ENCODE data around the gene IL7R.
A peak's percentile ranks its signal among the peaks of the same experiment; 100 is the strongest.
"Not testable (repeated sequence)": the region's sequence is repeated elsewhere in the genome, so short reads cannot be mapped to it uniquely, and the experiment has no call there.

The IL7R gene

DNA sequence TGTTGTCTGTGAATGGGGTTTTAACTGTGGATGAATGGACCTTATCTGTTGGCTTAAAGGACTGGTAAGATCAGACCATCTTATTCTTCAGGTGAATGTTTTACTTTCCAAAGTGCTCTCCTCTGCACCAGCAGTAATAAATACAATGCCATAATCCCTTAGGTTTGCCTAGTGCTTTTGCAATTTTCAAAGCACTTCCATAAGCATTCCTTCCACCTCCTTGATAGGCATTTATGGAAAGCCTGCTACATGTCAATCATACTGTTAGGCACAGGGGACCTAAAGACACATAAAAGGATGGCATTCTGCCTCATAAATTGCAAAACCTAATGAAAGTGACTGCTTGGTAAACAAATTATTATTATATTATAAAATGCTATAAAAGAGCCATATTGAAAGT lies 21.4 kb downstream of the IL7R start:
- DNase-seq = no peak

DNA sequence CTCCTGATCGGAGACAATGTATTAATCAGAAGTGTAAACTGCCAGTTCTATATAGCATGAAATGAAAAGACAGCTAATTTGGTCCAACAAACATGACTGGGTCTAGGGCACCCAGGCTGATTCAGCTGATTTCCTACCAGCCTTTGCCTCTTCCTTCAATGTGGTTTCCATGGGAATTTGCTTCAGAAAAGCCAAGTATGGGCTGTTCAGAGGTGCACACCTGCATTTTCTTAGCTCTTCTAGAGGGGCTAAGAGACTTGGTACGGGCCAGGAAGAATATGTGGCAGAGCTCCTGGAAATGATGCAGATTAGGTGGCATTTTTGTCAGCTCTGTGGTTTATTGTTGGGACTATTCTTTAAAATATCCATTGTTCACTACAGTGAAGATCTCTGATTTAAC lies 22.4 kb downstream of the IL7R start:
- DNase-seq = no peak

DNA sequence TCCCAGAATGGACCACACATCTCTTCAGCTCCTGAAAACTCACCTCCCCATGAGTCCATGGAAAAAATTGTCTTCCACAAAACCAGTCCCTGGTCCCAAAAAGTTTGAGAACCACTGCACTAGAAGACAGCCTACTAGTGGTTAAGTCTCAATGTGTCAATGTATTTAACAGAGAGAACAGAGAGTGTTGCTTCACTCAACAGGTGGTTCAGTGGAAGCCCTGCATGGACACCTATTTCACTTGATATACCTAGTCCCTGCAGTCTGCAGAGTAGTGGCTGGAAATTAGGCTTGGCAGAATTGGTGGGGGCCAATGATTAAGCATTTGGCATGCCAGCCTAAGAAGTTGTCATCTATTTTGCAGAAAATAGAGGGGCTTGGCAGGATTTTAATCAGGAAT lies 23.0 kb downstream of the IL7R start:
- DNase-seq = no peak

DNA sequence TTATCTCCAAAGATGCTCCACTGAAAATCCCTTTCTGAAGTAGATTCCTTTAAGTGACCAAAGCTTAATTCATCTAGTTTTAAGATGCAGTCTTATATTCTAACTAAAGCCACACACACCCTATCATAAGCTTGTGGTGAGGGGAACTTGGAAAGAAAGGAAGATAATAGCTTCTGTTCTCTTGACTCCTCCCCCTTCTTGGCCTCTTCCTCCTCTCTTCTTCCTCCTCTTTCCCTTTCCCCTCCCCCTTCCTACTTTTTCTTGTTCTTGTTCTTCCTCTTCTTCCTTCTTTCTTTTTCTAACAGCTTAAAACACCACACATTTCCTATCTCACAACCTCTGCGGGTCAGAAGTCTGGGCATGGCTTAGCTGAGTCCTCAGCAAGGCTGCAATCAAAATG lies 23.5 kb downstream of the IL7R start:
- DNase-seq = no peak

DNA sequence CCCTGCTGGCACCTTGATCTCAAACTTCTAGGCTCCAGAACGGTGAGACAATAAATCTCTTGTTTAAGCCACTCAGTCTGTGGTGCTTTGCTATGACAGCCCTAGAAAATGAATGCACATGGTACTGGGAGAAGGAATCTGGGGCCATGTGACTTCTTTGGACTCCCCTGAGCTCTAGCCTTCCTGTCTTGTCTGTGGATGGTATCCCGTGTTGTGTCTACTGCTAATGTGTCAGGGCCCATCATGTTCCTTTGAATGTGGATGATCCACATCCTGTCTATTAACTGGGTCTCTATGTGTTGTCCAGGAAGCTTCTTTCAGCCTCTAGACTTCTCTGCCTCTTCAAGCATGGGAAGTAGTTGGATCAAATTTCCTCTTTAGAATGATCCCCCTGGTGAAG lies 25.1 kb downstream of the IL7R start:
- no peak for DNase-seq

DNA sequence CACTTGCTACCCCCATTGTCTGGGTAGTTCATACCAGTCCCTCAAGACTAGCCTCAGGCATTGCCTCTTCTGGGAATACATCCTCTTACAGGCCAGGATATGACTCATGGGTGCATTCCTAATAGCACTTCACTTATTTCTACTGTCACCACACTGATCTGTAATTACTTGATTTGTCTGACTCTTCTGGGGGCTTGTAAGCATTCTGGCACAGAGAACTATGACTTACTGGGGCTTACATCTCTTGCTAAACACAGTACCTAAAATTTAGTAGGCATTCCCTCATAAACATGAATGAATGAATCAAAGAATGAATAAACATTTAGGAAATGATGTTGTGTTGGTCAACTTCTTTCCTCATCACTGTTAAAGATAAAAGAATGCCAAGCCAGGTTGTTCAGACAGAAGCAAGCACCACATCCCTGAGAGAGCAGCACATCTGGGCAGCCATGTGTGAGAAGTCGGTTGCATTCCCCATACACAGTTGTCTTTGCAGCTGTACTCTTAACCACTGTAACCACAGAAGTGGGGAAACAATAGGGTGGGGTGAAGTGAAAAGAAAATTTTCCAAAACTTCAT lies 27.6 kb downstream of the IL7R start:
- no peak for DNase-seq

DNA sequence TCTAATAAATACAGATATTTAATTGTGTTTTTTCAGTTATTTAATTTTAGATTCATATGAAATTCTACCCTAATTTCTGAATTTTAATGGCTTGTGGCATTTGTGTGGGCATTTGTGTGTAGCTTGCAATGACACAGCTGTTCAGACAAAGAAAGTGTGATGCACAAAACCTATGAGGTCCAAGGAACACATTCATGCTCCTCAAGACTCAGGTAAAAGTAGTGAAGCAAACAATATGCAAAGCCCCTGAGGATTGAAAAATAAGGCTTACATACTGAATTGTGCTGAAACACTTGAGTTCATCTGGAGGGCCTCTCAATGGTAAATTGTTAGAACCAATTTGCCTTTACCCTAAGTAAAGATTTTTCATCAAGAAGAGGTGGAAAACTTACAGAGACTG lies 28.1 kb downstream of the IL7R start:
- no peak for DNase-seq

DNA sequence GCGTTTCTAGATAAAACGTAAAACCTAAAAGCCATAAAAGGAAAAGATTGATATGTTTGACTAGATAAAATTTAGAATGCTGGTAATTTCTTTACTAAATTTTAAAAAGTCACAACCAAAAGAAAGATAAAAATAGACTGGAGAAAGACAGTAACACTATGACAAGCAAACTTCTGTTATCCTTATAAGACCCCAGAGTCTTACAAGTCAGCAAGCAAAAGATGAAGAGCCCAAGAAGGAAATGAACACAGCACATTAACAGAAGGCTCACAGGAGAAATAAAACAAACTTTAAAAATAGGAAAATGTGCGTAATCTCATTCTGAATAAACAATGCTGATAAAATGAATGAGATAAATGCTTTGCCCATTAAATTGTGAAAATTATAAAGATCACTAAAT lies 29.7 kb downstream of the IL7R start:
- DNase-seq = no peak

DNA sequence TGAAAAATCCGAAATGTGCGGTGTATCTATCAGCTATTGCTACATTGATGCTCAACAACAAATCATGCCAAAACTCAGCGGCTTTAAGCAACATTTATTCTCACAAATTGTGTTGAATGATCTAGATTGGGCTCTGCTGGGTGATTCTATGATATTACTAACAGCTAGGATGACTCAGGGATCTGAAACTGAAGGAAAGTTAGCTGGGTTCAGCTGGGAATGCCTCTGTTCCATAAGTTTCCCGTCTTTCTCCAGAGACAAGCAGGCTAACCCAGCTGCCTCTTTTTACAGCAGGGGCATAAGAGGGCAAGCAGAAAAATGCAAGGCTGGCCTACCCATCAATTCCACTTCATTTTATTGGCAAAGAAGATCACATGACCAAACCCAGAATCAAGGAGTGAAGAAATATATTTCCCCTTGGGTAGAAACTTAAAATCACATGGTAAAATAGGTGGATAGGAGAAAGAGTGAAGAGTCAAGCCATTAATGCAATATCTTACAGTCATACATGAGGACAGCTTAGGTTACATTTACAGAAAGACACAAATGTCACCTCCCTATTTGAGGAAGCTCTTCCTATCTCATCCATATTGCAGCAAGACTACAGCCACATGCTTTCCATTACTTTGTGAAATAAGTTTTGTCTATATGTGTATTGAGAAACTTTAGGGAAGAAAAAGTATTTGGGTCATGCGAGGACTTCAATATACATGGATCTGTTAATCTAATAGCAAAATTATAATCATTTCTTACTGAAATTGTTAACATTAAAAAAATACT lies 30.8 kb downstream of the IL7R start:
- DNase-seq = no peak

DNA sequence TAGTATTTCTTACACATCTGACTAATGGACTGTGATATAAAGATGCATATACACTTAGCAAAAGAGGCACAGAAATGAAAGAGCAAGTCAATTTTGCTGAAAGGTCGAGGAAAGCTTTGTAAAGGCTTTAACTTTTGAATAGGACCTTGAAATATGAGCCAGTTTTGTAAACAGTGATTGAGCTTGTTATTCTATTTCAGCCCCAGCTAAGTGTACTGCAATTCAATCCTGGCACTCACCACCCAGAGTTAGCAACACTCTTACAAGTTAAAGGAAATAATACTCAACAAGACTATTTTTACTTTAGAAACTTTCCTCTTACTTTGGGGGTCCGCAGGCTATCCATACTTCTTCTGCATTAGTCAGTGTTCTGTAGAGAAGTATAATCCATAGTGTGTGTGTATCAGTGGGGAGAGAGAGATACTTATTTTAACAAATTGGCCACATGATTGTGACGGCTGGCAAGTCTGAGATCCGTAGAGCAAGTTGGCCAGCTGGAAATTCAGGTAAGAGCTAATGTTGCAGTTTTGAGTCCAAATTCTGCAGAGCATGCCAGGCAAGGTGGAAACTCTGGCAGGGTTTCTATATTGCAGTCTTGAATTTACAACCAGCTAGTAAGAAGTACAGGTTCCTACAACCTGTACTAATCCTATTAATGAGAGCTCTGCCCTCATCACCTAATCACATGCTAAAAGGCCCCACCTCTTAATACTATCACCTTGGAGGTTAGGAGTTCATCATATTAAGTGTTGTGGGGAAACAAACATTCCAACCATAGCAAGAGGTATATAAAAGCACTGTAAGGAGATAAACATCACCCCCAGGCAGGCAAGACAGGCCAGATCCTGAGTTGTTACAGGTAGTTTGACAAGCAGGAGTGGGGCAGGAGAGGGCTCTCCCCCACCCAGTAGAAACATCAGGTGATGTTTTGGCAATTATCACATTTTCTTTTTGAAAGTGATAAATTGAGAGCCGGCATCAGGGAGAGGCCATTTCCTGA lies 33.6 kb downstream of the IL7R start:
- DNase-seq = no peak

DNA sequence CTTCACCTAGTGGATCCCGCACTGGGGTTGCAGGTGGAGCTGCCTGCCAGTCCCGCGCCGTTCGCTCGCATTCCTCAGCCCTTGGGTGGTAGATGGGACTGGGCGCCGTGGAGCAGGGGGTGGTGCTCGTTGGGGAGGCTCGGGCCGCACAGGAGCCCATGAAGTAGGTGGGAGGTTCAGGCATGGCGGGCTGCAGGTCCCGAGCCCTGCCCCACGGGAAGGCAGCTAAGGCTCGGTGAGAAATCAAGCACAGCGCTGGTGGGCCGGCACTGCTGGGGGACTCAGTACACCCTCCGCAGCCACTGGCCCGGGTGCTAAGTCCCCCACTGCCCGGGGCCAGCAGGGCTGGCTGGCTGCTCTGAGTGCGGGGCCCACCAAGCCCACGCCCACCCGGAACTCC lies 36.1 kb downstream of the IL7R start:
- DNase-seq = not testable (repeated sequence)

DNA sequence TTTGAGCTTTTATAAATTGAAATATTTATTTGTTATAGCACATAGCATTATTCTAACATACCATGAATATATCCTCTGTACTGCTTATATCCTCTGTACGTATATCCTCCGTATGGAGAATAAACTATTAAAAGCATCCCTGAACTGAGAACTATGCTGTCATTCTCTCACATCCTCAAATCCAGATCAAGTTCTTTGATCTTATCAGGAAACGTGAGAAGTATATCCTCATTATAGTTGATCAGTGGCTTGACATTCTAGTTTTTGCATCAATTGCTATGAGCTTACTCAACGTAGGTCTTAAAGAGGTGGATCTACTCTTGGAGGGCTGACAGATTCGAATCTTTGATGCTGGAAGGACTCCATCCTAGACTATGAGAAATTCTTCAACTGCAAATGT lies 37.4 kb downstream of the IL7R start:
- no peak for DNase-seq

DNA sequence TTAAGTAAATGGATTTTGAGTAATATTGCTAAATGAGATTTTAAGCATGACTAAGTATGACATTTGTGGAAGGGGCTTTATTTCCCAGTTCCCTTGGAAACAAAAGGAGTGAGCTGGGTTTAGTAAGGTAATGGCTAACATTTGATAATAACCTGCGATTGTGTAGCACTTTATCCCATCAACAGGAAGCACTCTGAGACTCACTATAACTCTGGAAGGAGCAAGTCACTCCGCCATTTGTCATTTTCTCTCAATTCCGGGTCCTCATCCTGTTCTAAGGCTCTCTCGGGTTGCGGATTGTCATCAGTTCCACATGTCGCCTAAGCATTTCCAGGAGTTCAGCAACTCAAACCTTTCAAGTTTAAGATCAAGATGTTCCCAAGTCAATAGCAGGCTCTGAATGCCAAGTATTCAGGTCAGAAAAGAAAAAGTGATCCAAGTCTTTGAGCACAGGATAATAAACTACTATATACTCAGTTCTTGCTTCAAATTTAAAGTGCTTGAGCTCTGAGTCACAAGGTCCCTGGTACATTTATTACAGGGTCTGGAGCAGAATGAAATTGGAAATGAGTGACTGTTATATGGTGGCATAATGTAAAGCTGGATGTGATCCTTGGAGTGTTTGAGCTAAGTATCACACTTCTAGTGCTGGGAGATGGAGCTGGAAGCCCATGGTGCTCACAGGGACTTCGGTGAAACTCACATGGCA lies 42.4 kb downstream of the IL7R start:
- no peak for DNase-seq

DNA sequence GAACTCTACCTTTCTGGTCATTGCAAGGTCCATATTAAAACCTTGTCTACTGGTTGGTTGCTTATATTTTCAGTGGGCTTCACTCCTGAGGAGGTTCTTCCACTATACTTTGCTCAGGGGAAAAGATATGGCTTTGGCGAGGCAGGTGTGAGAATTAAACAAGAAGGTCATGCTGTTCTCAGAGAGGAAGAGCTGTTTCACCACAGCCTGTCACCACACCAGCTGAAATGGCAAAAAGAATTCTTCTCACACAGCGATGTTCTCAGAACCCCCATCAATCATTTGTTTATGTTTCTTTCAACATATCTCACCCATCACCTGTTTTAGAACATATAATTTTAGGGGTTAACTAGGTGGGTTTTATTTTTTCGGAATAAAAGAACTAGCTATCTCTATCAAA lies 43.1 kb downstream of the IL7R start:
- no peak for DNase-seq

DNA sequence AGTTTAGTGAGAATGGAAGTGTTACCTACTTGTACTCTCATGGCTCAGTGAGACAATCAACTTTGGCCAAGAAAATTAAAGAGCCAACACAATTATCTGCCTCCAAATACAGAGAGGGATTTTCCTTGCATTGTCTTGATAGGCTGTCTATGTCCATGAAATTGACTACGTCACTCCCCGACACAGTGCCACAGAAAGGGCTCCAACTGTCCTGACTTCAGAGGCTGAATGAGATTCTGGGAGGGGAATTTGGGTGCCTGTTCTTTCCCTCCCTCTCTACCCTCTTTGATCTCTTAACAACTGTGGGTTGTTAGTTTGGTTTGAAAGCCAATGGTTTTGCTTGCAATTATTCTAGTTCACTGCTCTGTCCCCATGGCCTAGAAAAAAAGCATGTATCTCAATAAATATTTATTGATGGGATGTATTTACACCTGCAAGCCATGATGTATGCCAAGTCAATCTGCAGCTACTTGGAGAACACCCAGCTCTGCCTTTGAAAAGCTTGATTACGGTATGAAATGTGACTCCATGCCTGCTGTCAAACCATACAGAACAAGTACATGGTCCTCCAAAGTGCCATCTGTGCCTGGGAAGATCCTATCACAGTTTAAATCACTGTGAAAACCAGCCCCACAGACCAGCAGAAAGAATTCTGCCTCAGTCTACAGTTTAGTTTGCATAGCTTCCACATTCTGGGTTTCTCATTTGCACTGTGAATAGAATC lies 44.4 kb downstream of the IL7R start:
- DNase-seq = peak; percentile 55

DNA sequence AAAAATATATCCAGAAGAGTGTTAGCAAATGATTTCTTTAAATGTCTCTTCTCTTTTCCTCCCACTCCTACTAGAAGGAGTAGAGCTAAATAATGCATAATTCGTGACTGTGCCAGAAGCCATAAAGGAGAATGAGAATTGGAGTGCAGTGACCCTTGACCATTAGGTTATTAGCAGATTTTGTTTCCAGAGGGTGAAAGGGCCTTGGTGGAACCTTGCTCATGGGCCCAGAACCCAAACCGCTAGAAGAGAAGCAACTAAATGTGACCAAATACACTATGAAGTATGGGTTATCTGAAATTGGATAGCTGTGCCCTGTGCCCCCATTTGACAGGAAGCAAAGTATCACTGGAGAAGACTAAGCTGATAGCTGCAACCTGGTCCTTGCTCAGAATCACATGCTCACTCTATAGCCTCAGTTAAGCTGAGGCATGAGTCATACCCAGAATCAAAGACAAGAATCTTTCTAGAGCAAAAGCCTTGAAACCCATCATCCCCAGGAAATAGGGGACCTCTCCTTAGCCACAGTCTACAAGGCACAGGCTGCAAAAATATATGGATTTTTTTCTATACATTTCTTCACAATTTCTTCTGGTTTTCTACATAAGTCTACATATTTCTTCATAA lies 45.5 kb downstream of the IL7R start:
- peak; percentile 17 for DNase-seq

DNA sequence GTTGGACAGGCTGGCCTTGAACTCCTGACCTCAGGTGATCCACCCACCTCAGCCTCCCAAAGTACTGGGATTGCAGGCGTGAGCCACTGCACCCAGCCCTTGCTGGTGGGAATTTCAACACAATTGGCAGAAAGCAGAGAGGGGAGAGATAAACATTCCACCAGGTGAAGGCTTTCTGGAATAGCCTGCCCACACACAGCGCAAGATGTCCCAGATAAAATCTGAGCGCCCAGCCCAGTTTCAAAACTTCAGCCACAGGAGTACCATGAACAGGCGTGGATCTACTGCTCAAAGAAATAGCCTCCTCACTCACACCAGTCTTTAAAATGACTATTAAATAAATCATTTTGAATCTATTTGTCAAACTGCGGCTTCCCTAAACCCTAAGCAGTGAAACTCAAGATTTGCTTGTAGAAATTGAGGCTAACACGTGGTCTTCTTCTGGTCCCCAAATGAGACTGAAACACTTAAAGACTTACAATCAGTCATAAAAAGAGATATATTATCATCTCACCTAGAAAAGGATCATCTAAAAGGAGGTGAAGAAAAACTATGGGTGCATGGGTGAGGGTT lies 47.0 kb downstream of the IL7R start:
- no peak for DNase-seq

DNA sequence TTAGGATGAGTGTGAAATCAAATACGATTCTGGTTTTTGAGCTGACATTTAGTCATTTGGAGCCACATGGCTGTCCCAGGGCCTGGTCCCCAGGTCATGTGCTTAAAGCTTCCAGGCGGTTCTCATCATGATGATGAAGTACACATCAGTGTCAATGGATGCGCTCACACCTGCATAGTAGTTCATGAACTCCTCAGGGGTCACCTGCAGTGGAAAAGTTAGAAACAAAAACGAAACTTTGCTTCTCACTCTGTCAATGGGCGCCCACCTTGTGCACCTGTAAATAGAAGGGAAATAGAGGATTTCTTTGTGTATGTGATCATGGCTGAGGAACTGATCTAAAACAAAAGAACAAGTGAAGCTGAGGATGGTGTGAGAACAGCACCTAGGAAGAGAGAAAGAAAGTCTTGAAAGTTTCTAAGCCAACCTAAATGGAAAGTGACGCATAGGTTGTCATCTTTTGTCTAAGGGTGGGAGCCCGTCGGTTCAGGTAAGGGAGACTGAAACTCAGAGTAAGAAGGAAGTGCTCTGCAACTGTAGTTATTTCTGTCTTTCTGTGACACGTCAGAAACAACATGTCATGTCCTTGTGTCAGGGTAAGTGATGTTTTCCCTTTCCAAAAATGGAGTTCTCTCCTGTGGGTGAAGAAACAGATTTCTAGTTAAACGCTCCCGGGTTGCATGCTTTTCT lies 47.9 kb downstream of the IL7R start:
- no peak for DNase-seq

DNA sequence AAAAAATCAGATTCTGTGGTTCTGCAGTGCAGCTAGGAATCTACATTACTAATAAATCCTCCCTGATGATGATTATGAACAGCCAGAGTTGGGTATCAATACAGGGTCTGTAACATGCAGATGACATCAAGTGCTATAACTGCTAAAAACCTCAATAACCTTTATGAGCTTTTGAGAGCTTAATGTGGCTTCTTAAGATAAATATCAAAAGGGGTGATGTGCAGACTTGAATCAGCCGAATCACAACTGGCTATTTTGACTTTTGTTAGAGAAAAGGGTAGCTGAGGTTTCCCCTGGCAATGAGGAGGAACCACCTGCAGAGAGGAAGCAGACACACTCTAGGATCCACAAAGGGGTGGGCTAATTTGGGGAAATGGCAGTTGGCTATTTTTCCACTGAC lies 51.5 kb downstream of the IL7R start:
- no peak for DNase-seq

DNA sequence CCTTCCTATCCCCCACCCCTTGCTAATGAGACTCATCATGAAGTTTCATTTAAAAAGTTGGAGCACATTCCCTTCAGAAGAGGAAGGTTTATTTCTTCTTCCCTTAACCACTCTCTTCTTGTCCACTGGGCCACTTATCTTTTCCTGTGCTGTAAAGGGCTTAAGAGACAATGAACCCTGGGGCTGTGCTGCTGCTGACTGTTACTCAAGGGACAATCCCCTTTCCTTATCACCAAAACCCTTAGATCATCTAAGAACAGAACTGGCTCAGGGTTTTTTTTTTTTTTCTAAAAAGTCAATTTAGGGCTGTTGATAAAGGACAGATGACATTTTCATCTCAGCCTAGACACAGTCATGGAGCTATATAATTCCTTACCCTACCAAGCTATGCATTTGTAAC lies 52.1 kb downstream of the IL7R start:
- no peak for DNase-seq

DNA sequence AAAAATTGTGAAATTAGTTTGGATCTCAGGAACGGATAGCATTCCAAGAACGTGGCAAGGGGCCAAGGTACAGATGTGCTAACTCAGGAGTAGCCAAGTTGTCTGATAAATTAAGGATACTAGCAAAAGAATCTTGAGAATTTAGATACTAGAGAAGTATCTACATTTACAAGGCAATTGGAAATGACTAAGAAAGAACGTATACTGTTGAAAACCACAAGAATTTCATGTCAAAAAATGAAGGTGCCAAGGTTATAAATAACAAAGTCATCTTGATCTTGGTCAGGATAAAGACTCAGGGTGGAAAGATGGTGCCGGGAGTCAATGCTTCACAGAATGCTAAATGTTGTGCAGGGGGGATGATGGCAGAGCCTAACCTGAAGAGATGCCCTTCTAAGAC lies 62.5 kb downstream of the IL7R start:
- DNase-seq = no peak

All from NCI-H1092 treated with DMSO at 0.1 percent for 48 hours (cell line).